DMS79 (cell line): ENCODE data around the gene BCL2L13.
"Not testable (repeated sequence)": the region's sequence is repeated elsewhere in the genome, so short reads cannot be mapped to it uniquely, and the experiment has no call there.

Experiments used
- DNase-seq: peaks from one replicate; lab custom pipeline; 2025; lab: John Stamatoyannopoulos, UW

BCL2L13 gene

GRCh38 chr22:17764036-17764435, 125.5 kb downstream of the BCL2L13 start:
- no peak for DNase-seq

- DNase-seq, result not testable (repeated sequence)
These were observed 126.3 kb downstream of the BCL2L13 start for GRCh38 chr22:17764852-17765251.

GRCh38 chr22:17767233-17768065, 128.9 kb downstream of the BCL2L13 start:
- no peak for DNase-seq

GRCh38 chr22:17769013-17769715, 130.6 kb downstream of the BCL2L13 start:
- no peak for DNase-seq

GRCh38 chr22:17769716-17770082, 131.1 kb downstream of the BCL2L13 start:
- no peak for DNase-seq

GRCh38 chr22:17770180-17771077, 131.9 kb downstream of the BCL2L13 start:
- DNase-seq, result no peak

- DNase-seq, result no peak
These were observed 133.8 kb downstream of the BCL2L13 start for GRCh38 chr22:17772249-17772957.

- DNase-seq, result no peak
These were observed 134.5 kb downstream of the BCL2L13 start for GRCh38 chr22:17772958-17773605.

GRCh38 chr22:17773606-17774205, 135.1 kb downstream of the BCL2L13 start:
- DNase-seq, result peak; percentile 40

- DNase-seq, result no peak
These were observed 135.8 kb downstream of the BCL2L13 start, which contains the start of gene BID for GRCh38 chr22:17774206-17774925. TSS of gene BID (minus strand) at chr22:17774469. CDS start at chr22:17750116, 24,353 bp downstream.

GRCh38 chr22:17774926-17775685, 136.5 kb downstream of the BCL2L13 start:
- DNase-seq, result no peak

- DNase-seq, result no peak
These were observed 137.4 kb downstream of the BCL2L13 start for GRCh38 chr22:17775781-17776465.

- DNase-seq, result no peak
These were observed 138.6 kb downstream of the BCL2L13 start for GRCh38 chr22:17777005-17777716.

GRCh38 chr22:17777717-17778044, 139.1 kb downstream of the BCL2L13 start:
- DNase-seq, result no peak

- DNase-seq, result no peak
These were observed 139.9 kb downstream of the BCL2L13 start for GRCh38 chr22:17778412-17778976.

- DNase-seq, result no peak
These were observed 140.9 kb downstream of the BCL2L13 start for GRCh38 chr22:17779286-17780115.
